Nephron (organoid): Measurements from ENCODE around the gene ALDH1A1.

Source experiments
- H3K27ac Mint-ChIP-seq, 3 experiments: 2 replicates each; pipeline ENCODE4 v1.8.0; 2020; ENCODE audit warnings: mixed read lengths in 3 of 3, mild to moderate bottlenecking in 2 of 3, moderate library complexity in 1 of 3
- H3K27me3 Mint-ChIP-seq: 2 replicates; pipeline ENCODE4 v1.8.0; 2021; ENCODE audit warnings: low read depth, mild to moderate bottlenecking, moderate library complexity, mixed read lengths
- H3K36me3 Mint-ChIP-seq: 2 replicates; pipeline ENCODE4 v1.8.0; 2020; ENCODE audit warnings: low read depth, mixed read lengths
- H3K4me1 Mint-ChIP-seq: 2 replicates; pipeline ENCODE4 v1.8.0; 2020; ENCODE audit warnings: mixed read lengths
- H3K4me3 Mint-ChIP-seq, 3 experiments: 2 replicates each; pipeline ENCODE4 v1.8.0; 2020; ENCODE audit warnings: mild to moderate bottlenecking in 3 of 3, mixed read lengths in 3 of 3, moderate library complexity in 2 of 3
- H3K9me3 Mint-ChIP-seq: 2 replicates; pipeline ENCODE4 v1.8.0; 2020; ENCODE audit warnings: mixed read lengths
- TF ChIP-seq, protein P1 (sequence below), 3 experiments: fragments of 200-600 bp; sonication (generic); IDR thresholded peaks; one replicate each; pipeline ENCODE4 v1.5.0; 2021; ENCODE audit warnings: antibody characterized with exemption in 3 of 3; ENCODE audit not compliant: unreplicated experiment in 3 of 3

The ALDH1A1 gene

DNA sequence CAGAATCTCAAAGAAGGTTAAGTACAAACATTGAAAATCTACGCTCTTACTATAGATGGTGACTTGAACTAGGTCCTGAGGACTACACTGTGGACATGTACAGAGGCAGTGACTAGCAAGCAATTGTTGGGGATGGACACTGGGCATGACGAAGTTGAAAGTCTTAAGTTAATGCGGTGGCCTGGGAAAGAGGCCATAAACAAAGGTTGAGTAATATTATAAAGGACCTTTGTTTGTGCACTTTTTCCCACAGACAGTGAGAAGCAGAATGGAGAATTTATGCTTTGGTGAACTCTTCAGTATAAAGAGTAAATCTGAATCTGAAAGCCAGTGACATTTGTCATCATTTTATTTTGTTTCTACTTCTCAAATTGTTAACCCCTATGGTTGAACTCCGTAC lies 15.3 kb downstream of the ALDH1A1 start:
- H3K27ac Mint-ChIP-seq = peak overlapping the region in 1 of 3 experiments; percentile 14
- H3K36me3 Mint-ChIP-seq = no peaks in the 10 kb centered on the region
- no peaks in the 10 kb centered on the region for H3K9me3 Mint-ChIP-seq
- no peaks in the 10 kb centered on the region for H3K27me3 Mint-ChIP-seq
- H3K4me3 Mint-ChIP-seq = no peak overlapping the region
- TF ChIP-seq, protein P1, sequence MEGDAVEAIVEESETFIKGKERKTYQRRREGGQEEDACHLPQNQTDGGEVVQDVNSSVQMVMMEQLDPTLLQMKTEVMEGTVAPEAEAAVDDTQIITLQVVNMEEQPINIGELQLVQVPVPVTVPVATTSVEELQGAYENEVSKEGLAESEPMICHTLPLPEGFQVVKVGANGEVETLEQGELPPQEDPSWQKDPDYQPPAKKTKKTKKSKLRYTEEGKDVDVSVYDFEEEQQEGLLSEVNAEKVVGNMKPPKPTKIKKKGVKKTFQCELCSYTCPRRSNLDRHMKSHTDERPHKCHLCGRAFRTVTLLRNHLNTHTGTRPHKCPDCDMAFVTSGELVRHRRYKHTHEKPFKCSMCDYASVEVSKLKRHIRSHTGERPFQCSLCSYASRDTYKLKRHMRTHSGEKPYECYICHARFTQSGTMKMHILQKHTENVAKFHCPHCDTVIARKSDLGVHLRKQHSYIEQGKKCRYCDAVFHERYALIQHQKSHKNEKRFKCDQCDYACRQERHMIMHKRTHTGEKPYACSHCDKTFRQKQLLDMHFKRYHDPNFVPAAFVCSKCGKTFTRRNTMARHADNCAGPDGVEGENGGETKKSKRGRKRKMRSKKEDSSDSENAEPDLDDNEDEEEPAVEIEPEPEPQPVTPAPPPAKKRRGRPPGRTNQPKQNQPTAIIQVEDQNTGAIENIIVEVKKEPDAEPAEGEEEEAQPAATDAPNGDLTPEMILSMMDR (IDR thresholded peaks at IDR 0.05; ENCODE audit: unreplicated experiment in 3 of 3) = no peak
- no peaks in the 10 kb centered on the region for H3K4me1 Mint-ChIP-seq

DNA sequence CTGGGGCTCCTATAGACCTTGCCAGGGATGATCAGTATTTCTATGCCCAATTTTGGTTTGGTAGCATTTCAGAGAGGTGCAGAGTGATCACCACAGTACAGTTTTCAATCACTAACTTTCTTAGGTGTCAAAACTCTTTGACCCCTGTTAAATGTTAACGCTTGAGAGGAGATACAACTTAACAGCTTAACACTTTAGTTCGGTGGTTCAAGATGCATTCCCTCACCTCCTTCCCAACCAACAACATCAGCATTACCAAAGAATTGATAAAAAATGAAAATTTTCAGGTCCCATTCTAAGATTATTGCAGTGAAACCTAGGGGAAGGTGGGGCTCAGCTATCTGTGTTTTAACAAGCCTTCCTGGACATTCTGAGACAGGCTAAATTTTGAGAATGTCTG lies 16.2 kb downstream of the ALDH1A1 start:
- Mint-ChIP-seq H3K4me1 (no peaks in the 10 kb centered on the region), H3K27ac (peak overlapping the region in 1 of 3 experiments; percentile 46), H3K36me3 (no peaks in the 10 kb centered on the region), H3K27me3 (no peaks in the 10 kb centered on the region), H3K4me3 (no peak overlapping the region), H3K9me3 (no peaks in the 10 kb centered on the region)
- TF ChIP-seq, protein P1 (IDR thresholded peaks at IDR 0.05; ENCODE audit: unreplicated experiment in 3 of 3) = no peak

DNA sequence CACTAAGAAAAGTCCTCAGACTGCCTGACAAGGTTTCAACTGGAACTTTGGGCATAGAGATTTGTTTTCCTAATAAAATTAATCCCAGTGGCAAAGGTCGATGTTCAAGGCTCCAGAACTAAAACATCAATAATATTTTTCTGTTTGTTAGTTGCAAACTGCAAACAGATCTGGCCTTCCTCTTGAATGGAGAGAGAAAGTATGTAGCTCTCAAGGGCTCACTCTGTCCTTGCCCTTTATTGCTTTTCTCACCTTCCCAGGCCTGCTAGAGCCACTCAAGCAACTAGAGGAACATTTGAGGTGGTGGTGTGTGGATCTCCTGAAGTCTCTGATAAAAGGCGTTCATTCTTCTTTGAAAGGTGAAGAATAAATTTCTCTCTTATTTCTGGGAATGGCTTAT lies 16.6 kb downstream of the ALDH1A1 start:
- H3K9me3 Mint-ChIP-seq = no peaks in the 10 kb centered on the region
- H3K36me3 Mint-ChIP-seq = no peaks in the 10 kb centered on the region
- H3K27me3 Mint-ChIP-seq = no peaks in the 10 kb centered on the region
- no peaks in the 10 kb centered on the region for H3K4me1 Mint-ChIP-seq
- TF ChIP-seq, protein P1 (IDR thresholded peaks at IDR 0.05; ENCODE audit: unreplicated experiment in 3 of 3) = no peak
- peak overlapping the region in 1 of 3 experiments; percentile 46 for H3K27ac Mint-ChIP-seq
- no peak overlapping the region for H3K4me3 Mint-ChIP-seq

DNA sequence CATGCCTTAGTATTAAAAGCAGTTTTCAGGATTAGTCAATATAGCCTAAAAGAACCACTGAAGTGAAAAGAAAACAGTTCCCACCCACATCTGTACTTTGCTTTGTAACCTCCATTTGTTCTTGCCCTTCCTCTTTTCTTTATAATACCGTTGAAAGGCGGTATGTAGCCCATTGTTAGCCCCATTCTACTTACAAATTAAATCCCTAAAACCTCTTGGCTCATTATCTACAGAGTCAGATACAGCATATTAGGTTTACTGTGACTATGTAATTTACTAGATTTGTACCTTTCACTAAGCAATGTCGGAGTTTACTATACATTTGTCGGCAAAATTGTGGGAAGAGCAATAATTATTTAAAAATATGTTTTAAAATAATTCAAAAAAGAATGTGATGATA lies 17.3 kb downstream of the ALDH1A1 start:
- Mint-ChIP-seq H3K9me3 (no peaks in the 10 kb centered on the region), H3K36me3 (no peaks in the 10 kb centered on the region), H3K27me3 (no peaks in the 10 kb centered on the region), H3K27ac (no peak overlapping the region), H3K4me3 (no peak overlapping the region), H3K4me1 (no peaks in the 10 kb centered on the region)
- TF ChIP-seq, protein P1 (IDR thresholded peaks at IDR 0.05; ENCODE audit: unreplicated experiment in 3 of 3) = no peak

DNA sequence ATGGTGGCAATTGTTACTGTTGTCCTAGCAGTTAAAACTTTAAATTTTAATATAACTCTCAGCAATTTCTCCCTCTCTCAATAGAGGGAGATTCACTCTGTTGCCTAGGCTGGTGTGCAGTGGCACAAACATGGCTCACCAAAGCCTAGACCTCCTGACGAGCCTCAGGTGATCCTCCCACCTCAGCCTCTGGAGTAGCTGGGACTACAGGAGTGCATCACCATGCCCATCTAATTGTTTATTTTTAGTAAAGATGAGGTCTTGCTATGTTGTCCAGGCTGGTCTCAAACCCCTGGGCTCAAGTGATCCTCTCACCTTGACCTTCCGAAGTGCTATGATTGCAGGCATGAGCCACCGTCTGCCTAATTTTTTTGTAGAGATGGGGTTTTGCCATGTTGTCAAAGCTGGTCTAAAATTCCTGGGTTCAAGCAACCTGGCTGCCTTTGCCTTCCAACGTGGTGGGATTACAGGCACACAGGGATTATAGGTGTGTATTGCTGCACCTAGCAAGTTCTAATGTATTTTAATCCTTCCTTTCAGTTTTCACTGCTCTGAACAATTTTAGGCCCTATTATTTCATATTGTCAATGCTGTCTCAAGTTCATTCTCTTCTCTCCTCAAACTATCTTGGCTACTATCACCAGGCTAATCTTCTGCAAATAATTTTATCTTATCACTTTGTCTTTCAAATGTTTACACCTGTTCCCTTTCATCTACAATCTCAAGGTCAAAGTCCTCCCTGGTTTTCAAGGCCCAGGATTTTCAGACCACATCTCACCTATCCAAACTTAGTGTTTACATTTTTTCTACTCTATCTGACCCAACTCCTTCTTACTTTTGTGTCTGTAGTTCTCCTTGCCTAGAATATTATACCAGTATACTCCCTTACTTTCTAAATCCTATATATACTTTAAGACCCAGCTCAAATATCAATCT lies 18.9 kb downstream of the ALDH1A1 start:
- H3K9me3 Mint-ChIP-seq = no peaks in the 10 kb centered on the region
- no peaks in the 10 kb centered on the region for H3K4me1 Mint-ChIP-seq
- no peak overlapping the region for H3K4me3 Mint-ChIP-seq
- no peaks in the 10 kb centered on the region for H3K27me3 Mint-ChIP-seq
- no peaks in the 10 kb centered on the region for H3K36me3 Mint-ChIP-seq
- TF ChIP-seq, protein P1 (IDR thresholded peaks at IDR 0.05; ENCODE audit: unreplicated experiment in 3 of 3) = no peak
- no peak overlapping the region for H3K27ac Mint-ChIP-seq

DNA sequence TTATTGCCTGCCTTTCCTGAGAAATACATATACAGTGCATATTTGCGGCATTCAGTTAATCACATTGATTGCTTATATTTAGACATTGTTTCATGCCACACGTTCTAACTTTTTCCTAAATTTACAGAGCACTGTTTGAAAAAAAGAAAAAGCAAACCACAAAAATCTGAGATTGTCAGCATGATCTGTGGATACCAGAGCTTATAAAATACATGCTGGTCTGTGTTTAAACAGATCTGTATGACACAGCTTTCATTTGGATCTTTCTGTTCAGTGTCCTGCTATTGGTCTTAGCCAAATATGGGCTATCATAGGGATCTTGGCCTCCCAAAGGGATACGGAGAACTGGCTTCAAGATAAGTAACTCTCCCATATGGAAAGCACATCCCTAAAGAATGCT lies 20.2 kb downstream of the ALDH1A1 start:
- TF ChIP-seq, protein P1 (IDR thresholded peaks at IDR 0.05; ENCODE audit: unreplicated experiment in 3 of 3) = no peak
- peak overlapping the region in 1 of 3 experiments; percentile 3 for H3K27ac Mint-ChIP-seq
- H3K27me3 Mint-ChIP-seq = no peaks in the 10 kb centered on the region
- no peaks in the 10 kb centered on the region for H3K9me3 Mint-ChIP-seq
- H3K36me3 Mint-ChIP-seq = no peaks in the 10 kb centered on the region
- peaks cover 4% of the 10 kb centered on the region for H3K4me1 Mint-ChIP-seq
- no peak overlapping the region for H3K4me3 Mint-ChIP-seq
